ENCODE data around the gene BRD2. TPM values are rescaled to one million over a fixed set of nuclear protein-coding genes. Genes with fewer than 3 reads are reported as not detected.

BRD2 gene
- total RNA-seq, 1 experiment from 2014 or later, result 252 TPM

GRCh38 chr6:33028220-33028849 lies 59.9 kb downstream of the BRD2 start:
- H3K18ac ChIP-seq (ENCODE audit: insufficient read length, low read depth, low read length), result no peak overlapping the region
- H3K9me3 ChIP-seq (ENCODE audit: control insufficient read depth, low read depth, low read length), result no peaks in the 10 kb centered on the region
- H3T11ph ChIP-seq (ENCODE audit: low read length), result no peak overlapping the region
- H3K23me2 ChIP-seq (ENCODE audit: insufficient read length, low read depth, low read length, poor library complexity, severe bottlenecking), result no peaks in the 10 kb centered on the region
- no peak overlapping the region for H3K9ac ChIP-seq (ENCODE audit: extremely low read depth, insufficient read length, low read length)
- Mint-ChIP-seq H3K27ac (no peak overlapping the region; a peak in 1 of 7 replicates), H3K9me3 (no peaks in the 10 kb centered on the region), H3K27me3 (ENCODE audit: low read depth) (peaks cover 26% of the 10 kb centered on the region), H3K4me3 (no peak overlapping the region), H3K36me3 (ENCODE audit: insufficient read depth in 1 of 3, low read depth in 3 of 3) (no peaks in the 10 kb centered on the region), H3K4me1 (peaks cover 0 to 4% of the 10 kb centered on the region in 2 experiments; a peak in 1 of 4 replicates)
- no peak overlapping the region for H3K27ac ChIP-seq (ENCODE audit: insufficient read length, low read depth, low read length)
- H4K8ac ChIP-seq (replicated peaks; ENCODE audit: insufficient read length, low read depth, low read length), result no peak overlapping the region
- no peak overlapping the region for H2BK20ac ChIP-seq (ENCODE audit: low read depth, low read length, poor library complexity, severe bottlenecking)
- no peak overlapping the region for H3K23ac ChIP-seq (ENCODE audit: insufficient read length, low read depth, low read length)
- H2BK120ac ChIP-seq (ENCODE audit: low read depth, low read length, poor library complexity, severe bottlenecking), result no peak overlapping the region
- H2BK5ac ChIP-seq (ENCODE audit: insufficient read length, low read length), result no peak overlapping the region
- no CpG with 5 or more reads among the region's 1 CpG for WGBS (ENCODE audit: extremely low coverage, insufficient read length, low lambda C conversion rate)
- H3K4ac ChIP-seq (ENCODE audit: low read depth, low read length), result no peak overlapping the region
- no peak for TF ChIP-seq CTCF (conservative IDR thresholded peaks at IDR 0.05)
- H3K79me1 ChIP-seq (ENCODE audit: insufficient read depth, low read depth, low read length, poor library complexity, severe bottlenecking), result no peaks in the 10 kb centered on the region
- H2AFZ ChIP-seq (ENCODE audit: low read length), result no peak overlapping the region
- no peaks in the 10 kb centered on the region for H3K27me3 ChIP-seq (ENCODE audit: insufficient read depth, low read length)
- H2BK12ac ChIP-seq (ENCODE audit: insufficient read length, low read depth, low read length), result no peak overlapping the region
- no peaks in the 10 kb centered on the region for H4K20me1 ChIP-seq (ENCODE audit: control insufficient read depth, insufficient read depth, insufficient read length)
- no peaks in the 10 kb centered on the region for H3K4me1 ChIP-seq (ENCODE audit: insufficient read depth, low read length)
- H3K4me2 ChIP-seq (ENCODE audit: insufficient read depth, insufficient read length, low read length), result no peak overlapping the region
- no peak overlapping the region for H3K56ac ChIP-seq (ENCODE audit: insufficient read length, low read depth, low read length)
- H2BK15ac ChIP-seq (ENCODE audit: low read depth, low read length), result no peak overlapping the region
- DNase-seq, result no peak
- no peaks in the 10 kb centered on the region for H3K79me2 ChIP-seq (ENCODE audit: insufficient read depth, low read length)
- no peak overlapping the region for H3K14ac ChIP-seq (ENCODE audit: insufficient read depth, low read length)
- no peak overlapping the region for H4K91ac ChIP-seq (ENCODE audit: insufficient read length, low read depth, low read length)
- no peak overlapping the region for H2AK5ac ChIP-seq (ENCODE audit: insufficient read length, low read length)
- H4K5ac ChIP-seq (ENCODE audit: insufficient read length, low read depth, low read length), result no peak overlapping the region
